ENCODE results near the gene WDR81. TPM values are rescaled to one million over a fixed set of nuclear protein-coding genes. Genes with fewer than 3 reads are reported as not detected.
A peak's percentile ranks its signal among the peaks of the same experiment; 100 is the strongest.

Gene WDR81
- total RNA-seq (2021) (18.6 and 19.4 TPM in 2 replicates), Bru-seq, nascent RNA (percentile 51 among the genes with signal in this experiment), BruChase-seq, experiment 1, labeled RNA remaining after a 2-hour chase (percentile 56 among the genes with signal in this experiment), BruChase-seq, experiment 2, labeled RNA remaining after a 6-hour chase (percentile 71 among the genes with signal in this experiment)
- long read RNA-seq, full-length matches to known transcripts: 8 of 23 reads
- long read RNA-seq, partial matches to known transcripts: 10 of 23 reads
- long read RNA-seq, other reads (novel, unspliced or antisense): 5 of 23 reads

DNA sequence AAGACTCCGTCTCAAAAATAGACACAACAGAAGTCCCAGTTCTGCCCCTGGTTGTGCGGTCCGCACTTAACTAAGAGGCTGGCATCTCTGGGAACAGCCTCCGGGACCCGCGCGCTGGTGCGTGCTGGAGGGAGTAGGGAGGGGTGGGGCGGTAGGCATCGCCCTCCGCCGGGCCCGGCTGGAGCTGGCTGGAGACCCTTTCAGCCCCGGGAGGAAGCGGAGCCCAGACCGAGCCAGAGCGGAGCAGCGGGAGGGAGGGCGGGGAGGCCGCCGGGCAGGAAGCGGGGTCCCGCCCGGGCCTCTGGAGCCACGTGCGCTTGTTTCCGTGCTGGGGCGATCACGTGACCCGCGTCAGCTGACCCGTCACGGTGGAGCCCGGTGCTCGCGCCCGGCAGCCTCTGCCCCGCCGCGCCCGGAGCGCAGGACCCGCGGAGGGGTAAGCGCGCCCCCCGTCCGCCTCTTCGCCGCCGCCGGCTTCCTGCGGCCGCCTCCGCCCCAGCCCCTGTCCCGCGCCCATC lies at the start of gene WDR81:
Gene WDR81, plus strand, starts transcription at position 354 of the 518 bp plus-strand sequence. CDS start 256 bp downstream, outside the sequence.
- POLR2A ChIA-PET (ENCODE audit: low non-redundant PET): no interaction called here
- BruUV-seq (replicated peaks): no TSS peak
- peak within 1 kb of the TSS; percentile 65 for H3K27ac ChIP-seq (ENCODE audit: low read depth, low read length, poor library complexity, severe bottlenecking)

DNA sequence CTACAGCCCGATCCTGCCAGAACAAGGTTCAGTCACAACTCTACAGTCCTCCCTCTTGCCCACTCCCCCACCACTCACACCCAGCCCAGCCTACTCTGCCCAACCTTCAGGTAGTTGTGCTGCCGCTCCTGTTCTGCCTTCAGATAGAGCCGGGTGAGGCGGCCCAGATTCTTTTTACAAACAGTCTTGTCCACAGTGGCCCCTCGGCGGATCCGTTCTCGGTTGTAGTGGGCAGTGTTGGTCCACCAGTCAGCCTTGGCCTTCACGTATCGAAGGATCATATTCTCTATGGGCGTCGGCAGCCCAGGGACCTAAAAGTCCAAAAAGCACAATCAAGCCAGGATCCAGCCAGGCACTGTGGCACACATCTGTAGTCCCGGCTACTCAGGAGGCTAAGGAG lies 48.1 kb upstream of the WDR81 start:
- no TSS peak for BruUV-seq (replicated peaks)
- no peaks in the 10 kb centered on the region for H3K9me3 ChIP-seq (ENCODE audit: low read depth, low read length, poor library complexity, severe bottlenecking)
- H3K27me3 ChIP-seq (replicated peaks; ENCODE audit: insufficient read depth, low read depth, low read length, poor library complexity): no peaks in the 10 kb centered on the region
- no peaks in the 10 kb centered on the region for H3K4me1 ChIP-seq (ENCODE audit: insufficient read depth, low read length, poor library complexity, severe bottlenecking)
- H3K4me3 ChIP-seq (ENCODE audit: low read depth, low read length, poor library complexity, severe bottlenecking): no peak overlapping the region
- intact Hi-C loops (cut with micrococcal nuclease; ENCODE audit: unreplicated experiment): no loop called here
- H3K27ac ChIP-seq (ENCODE audit: low read depth, low read length, poor library complexity, severe bottlenecking): no peak overlapping the region
- TF ChIP-seq EZH2 (IDR thresholded peaks at IDR 0.05; ENCODE audit: borderline replicate concordance, low read depth, low read length, poor library complexity, severe bottlenecking): no peak
- TF ChIP-seq CTCF (conservative IDR thresholded peaks at IDR 0.05; ENCODE audit: low read depth, low read length): no peak
- CTCF ChIA-PET: no interaction called here
- POLR2A ChIA-PET (ENCODE audit: low non-redundant PET): no interaction called here
- H3K36me3 ChIP-seq (ENCODE audit: insufficient read depth, low read length, poor library complexity, severe bottlenecking): peaks cover 98% of the 10 kb centered on the region
- DNase-seq (ENCODE audit: low spot score): no peak

More for the DNA sequence above, at the start of gene WDR81:
- H3K4me1 ChIP-seq (ENCODE audit: insufficient read depth, low read length, poor library complexity, severe bottlenecking): peaks cover 3% of the 10 kb centered on the region
- DNase-seq (ENCODE audit: low spot score): peak; percentile 89
- TF ChIP-seq EZH2 (IDR thresholded peaks at IDR 0.05; ENCODE audit: borderline replicate concordance, low read depth, low read length, poor library complexity, severe bottlenecking) (no peak), CTCF (conservative IDR thresholded peaks at IDR 0.05; ENCODE audit: low read depth, low read length) (no peak)
- no peaks in the 10 kb centered on the region for H3K36me3 ChIP-seq (ENCODE audit: insufficient read depth, low read length, poor library complexity, severe bottlenecking)
- CTCF ChIA-PET: interaction anchor here (0.5 kb wide), 1 partner anchor 157 kb away, joined by 4 read pairs; no protein-coding TSS in a partner anchor
- no peaks in the 10 kb centered on the region for H3K27me3 ChIP-seq (replicated peaks; ENCODE audit: insufficient read depth, low read depth, low read length, poor library complexity)
- peak within 1 kb of the TSS; percentile 71 for H3K4me3 ChIP-seq (ENCODE audit: low read depth, low read length, poor library complexity, severe bottlenecking)
- no peaks in the 10 kb centered on the region for H3K9me3 ChIP-seq (ENCODE audit: low read depth, low read length, poor library complexity, severe bottlenecking)
- intact Hi-C loops (cut with micrococcal nuclease; ENCODE audit: unreplicated experiment): loop anchor here (5.0 kb wide), 1 partner anchor 38 kb away; the partner anchor contains the start of gene SERPINF1

GRCh38 chr17:1683459-1683858 lies 41.0 kb upstream of the WDR81 start:
- ChIA-PET CTCF (interaction anchor here (0.6 to 1.5 kb wide), 2 partner anchors 13 to 34 kb away, joined by 4 to 6 read pairs; partner anchors contain the start of gene RILP), POLR2A (ENCODE audit: low non-redundant PET) (no interaction called here)
- intact Hi-C loops (cut with micrococcal nuclease; ENCODE audit: unreplicated experiment): no loop called here
- Histone ChIP-seq H3K36me3 (ENCODE audit: insufficient read depth, low read length, poor library complexity, severe bottlenecking) (peaks cover 51% of the 10 kb centered on the region), H3K27ac (ENCODE audit: low read depth, low read length, poor library complexity, severe bottlenecking) (peak overlapping the region; percentile 94), H3K4me1 (ENCODE audit: insufficient read depth, low read length, poor library complexity, severe bottlenecking) (peaks cover 8% of the 10 kb centered on the region), H3K4me3 (ENCODE audit: low read depth, low read length, poor library complexity, severe bottlenecking) (peak overlapping the region; percentile 98), H3K27me3 (replicated peaks; ENCODE audit: insufficient read depth, low read depth, low read length, poor library complexity) (no peaks in the 10 kb centered on the region), H3K9me3 (ENCODE audit: low read depth, low read length, poor library complexity, severe bottlenecking) (no peaks in the 10 kb centered on the region)
- TF ChIP-seq CTCF (conservative IDR thresholded peaks at IDR 0.05; ENCODE audit: low read depth, low read length): no peak
- TF ChIP-seq EZH2 (IDR thresholded peaks at IDR 0.05; ENCODE audit: borderline replicate concordance, low read depth, low read length, poor library complexity, severe bottlenecking): no peak
- no peak for DNase-seq (ENCODE audit: low spot score)
- no TSS peak for BruUV-seq (replicated peaks)
